MM.1S (cell line): Measurements from ENCODE around the gene HPSE2.

Experiments used
- CTCF ChIP-seq: fragments of 300-600 bp; sonication (generic); IDR thresholded peaks from 2 replicates; pipeline ENCODE4 v1.5.1; 2016; ENCODE audit warnings: antibody characterized with exemption, low read length, mixed read lengths
- EZH2phosphoT487 ChIP-seq: fragments of 300-600 bp; sonication (generic); IDR thresholded peaks from 2 replicates; pipeline ENCODE4 v1.6.1; 2018; ENCODE audit warnings: antibody characterized with exemption, low read length

DNA sequence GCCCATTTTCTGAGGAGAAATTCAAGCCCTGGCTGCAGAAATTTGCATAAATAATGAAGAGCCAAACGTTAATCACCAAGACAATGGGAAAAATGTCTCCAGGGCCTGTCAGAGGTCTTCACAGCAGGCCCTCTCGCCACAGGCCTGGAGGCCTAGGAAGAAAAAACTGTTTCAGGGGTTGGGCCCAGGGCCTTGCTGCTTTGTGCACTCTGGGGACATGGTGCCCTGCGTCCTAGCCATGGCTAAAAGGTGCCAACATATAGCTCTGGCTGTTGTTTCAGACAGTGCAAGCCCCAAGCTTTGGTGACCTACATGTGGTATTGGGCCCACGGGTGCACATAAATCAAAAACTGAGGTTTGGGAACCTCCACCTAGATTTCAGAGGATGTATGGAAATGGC is 796.9 kb downstream of the HPSE2 start:
- no peak for TF ChIP-seq EZH2phosphoT487
- TF ChIP-seq CTCF: no peak
